GM12891 (cell line): ENCODE results near the gene TTC7B.

Source experiments
- PAX5 ChIP-seq: IDR thresholded peaks from 2 replicates; pipeline ENCODE4 v1.6.1; 2011; ENCODE audit warnings: low read length, moderate library complexity, mild to moderate bottlenecking; ENCODE audit not compliant: insufficient read depth, severe bottlenecking
- POLR2A ChIP-seq: IDR thresholded peaks from 2 replicates; pipeline ENCODE4 v1.6.1; 2011; ENCODE audit warnings: low read depth, low read length, control low read depth
- POLR2AphosphoS5 ChIP-seq: IDR thresholded peaks from 2 replicates; pipeline ENCODE4 v1.6.1; 2011; ENCODE audit warnings: low read depth, low read length, control low read depth
- SPI1 ChIP-seq: IDR thresholded peaks from 2 replicates; pipeline ENCODE4 v1.6.1; 2011; ENCODE audit warnings: low read depth, low read length, control low read depth
- TAF1 ChIP-seq: IDR thresholded peaks from 2 replicates; pipeline ENCODE4 v1.6.1; 2011; ENCODE audit warnings: low read depth, low read length, control low read depth

- TF ChIP-seq POLR2AphosphoS5 (no peak), POLR2A (no peak), SPI1 (no peak), TAF1 (no peak), PAX5 (no peak)
These were observed 134.3 kb downstream of the TTC7B start for GRCh38 chr14:90681929-90682328.
